Right lobe of liver (tissue), 6 donors: ENCODE measurements around the gene SLFN12. TPM values are rescaled to one million over a fixed set of nuclear protein-coding genes. Genes with fewer than 3 reads are reported as not detected.

Experiments
- ATAC-seq, 4 donors: fragments of 200-7000 bp; cut with Tn5 transposase; one replicate each; pipeline ENCODE4 v1.9.1; 2020; ENCODE audit warnings: mild to moderate bottlenecking in 4 of 4, moderate library complexity in 4 of 4
- DNase-seq, 3 donors: peaks; one replicate each; pipeline ENCODE4 v3.0.0-alpha.2; 2020
- H3K27ac ChIP-seq, 3 donors: fragments of 200-600 bp; one replicate each; pipeline ENCODE4 v1.8.0; 2022
- H3K27me3 ChIP-seq, 2 donors: fragments of 200-600 bp; one replicate each; pipeline ENCODE4 v1.8.0; 2022
- H3K36me3 ChIP-seq, 4 donors: fragments of 200-600 bp; sonication (generic) in 1 of 4; one replicate each; pipeline versions ENCODE4 v1.5.1 to v1.8.0; 2017 to 2022; ENCODE audit warnings: control low read depth in 1 of 4
- H3K4me1 ChIP-seq, 4 donors: fragments of 200-600 bp; sonication (generic) in 1 of 4; one replicate each; pipeline versions ENCODE4 v1.5.1 to v1.8.0; 2017 to 2022; ENCODE audit warnings: control low read depth in 1 of 4
- H3K4me3 ChIP-seq, 3 donors: fragments of 200-600 bp; one replicate each; pipeline ENCODE4 v1.8.0; 2022
- H3K9me3 ChIP-seq, 4 donors: fragments of 200-600 bp; sonication (generic) in 1 of 4; one replicate each; pipeline versions ENCODE4 v1.5.1 to v1.8.0; 2017 to 2022; ENCODE audit warnings: control low read depth in 1 of 4
- POLR2A ChIP-seq: fragments of 450-650 bp; IDR thresholded peaks from one replicate; pipeline ENCODE4 v1.6.1; 2017; ENCODE audit warnings: antibody characterized with exemption, mild to moderate bottlenecking
- WGBS: methylation state at CpG from one replicate; pipeline ENCODE4 v1.1.6; 2018; ENCODE audit warnings: low coverage, low lambda C conversion rate; ENCODE audit not compliant: insufficient coverage; ENCODE audit errors: missing lambda C conversion rate; 5-methylcytosine and 5-hydroxymethylcytosine counted together
- intact Hi-C, 2 donors: fragments of 100-400 bp; cut with DNase I; formaldehyde crosslinking; loops; one replicate each; pipeline versions ENCODE4 v1.11.2 to v1.14.1; 2022
- small RNA-seq, 2 experiments: library from RNA; depleted of rRNA; stranded (forward); fragments of <200 nt; gene quantifications; one replicate each; pipeline ENCODE3, GENCODE V24; 2016
- total RNA-seq, 6 experiments: library from RNA; depleted of rRNA in 2 of 6; stranded (reverse); fragments of >200 nt in 2 of 6; fragmentation: NEBNext Ultra II Directional in 3 of 6; extraction: Animal tissue kit (Norgen Biotek cat#: 25700) in 3 of 6; gene quantifications; one replicate each; pipeline versions ENCODE4 v1.1.0 to v1.2.4, GENCODE V29; 2016 to 2023
- TF ChIP-seq, protein P1 (sequence below), 4 donors: fragments of 200-600 bp in 3 of 4; fragments of 450-650 bp in 1 of 4; IDR thresholded peaks; one replicate each; pipeline versions ENCODE4 v1.5.1 to v1.8.0; 2016 to 2022; ENCODE audit warnings: antibody characterized with exemption in 4 of 4, mild to moderate bottlenecking in 2 of 4
- donor health status: DM: no; HTN: yes; CAD: no.
- donor health status: DM: no; HTN: no; CAD: no.
- donor health status: DM: no; HTN: no; CAD: no.
- donor health status: DM: no; HTN: yes; CAD: no.
- donor health status: DM: no; HTN: yes; CAD: no.

Gene SLFN12
- total RNA-seq, 6 experiments from 2014 or later = 0.84 to 3.3 (median 1.6) TPM

DNA sequence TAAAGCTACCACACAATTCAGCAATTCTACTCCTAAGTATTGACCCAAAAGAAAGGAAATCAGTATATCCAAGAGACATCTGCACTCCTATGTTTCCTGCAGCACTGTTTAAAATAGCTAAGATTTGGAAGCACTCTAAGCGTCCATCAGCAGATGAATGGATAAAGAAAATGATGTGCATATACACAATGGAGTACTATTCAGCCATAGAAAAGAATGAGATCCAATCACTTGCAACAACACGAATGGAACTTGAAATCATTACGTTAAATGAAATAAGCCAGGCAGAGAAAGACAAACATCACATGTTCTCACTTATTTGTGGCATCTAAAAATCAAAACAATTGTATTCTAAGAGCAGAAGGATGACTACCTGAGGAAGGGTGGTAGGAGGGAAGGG, 60.4 kb downstream of the SLFN12 start:
- no peaks in the 10 kb centered on the region for H3K9me3 ChIP-seq
- 57% methylated on average over 3 of the region's 3 CpGs for WGBS
- H3K36me3 ChIP-seq = no peaks in the 10 kb centered on the region
- no peaks in the 10 kb centered on the region for H3K4me1 ChIP-seq
- DNase-seq = no peak
- no peak overlapping the region for H3K4me3 ChIP-seq
- ATAC-seq = no peak
- intact Hi-C loops = no loop called here
- TF ChIP-seq, protein P1, sequence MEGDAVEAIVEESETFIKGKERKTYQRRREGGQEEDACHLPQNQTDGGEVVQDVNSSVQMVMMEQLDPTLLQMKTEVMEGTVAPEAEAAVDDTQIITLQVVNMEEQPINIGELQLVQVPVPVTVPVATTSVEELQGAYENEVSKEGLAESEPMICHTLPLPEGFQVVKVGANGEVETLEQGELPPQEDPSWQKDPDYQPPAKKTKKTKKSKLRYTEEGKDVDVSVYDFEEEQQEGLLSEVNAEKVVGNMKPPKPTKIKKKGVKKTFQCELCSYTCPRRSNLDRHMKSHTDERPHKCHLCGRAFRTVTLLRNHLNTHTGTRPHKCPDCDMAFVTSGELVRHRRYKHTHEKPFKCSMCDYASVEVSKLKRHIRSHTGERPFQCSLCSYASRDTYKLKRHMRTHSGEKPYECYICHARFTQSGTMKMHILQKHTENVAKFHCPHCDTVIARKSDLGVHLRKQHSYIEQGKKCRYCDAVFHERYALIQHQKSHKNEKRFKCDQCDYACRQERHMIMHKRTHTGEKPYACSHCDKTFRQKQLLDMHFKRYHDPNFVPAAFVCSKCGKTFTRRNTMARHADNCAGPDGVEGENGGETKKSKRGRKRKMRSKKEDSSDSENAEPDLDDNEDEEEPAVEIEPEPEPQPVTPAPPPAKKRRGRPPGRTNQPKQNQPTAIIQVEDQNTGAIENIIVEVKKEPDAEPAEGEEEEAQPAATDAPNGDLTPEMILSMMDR (IDR thresholded peaks at IDR 0.05) = no peak
- no peak for TF ChIP-seq POLR2A
- no peak overlapping the region for H3K27ac ChIP-seq
- peaks cover 0 to 16% of the 10 kb centered on the region in 2 donors for H3K27me3 ChIP-seq

DNA sequence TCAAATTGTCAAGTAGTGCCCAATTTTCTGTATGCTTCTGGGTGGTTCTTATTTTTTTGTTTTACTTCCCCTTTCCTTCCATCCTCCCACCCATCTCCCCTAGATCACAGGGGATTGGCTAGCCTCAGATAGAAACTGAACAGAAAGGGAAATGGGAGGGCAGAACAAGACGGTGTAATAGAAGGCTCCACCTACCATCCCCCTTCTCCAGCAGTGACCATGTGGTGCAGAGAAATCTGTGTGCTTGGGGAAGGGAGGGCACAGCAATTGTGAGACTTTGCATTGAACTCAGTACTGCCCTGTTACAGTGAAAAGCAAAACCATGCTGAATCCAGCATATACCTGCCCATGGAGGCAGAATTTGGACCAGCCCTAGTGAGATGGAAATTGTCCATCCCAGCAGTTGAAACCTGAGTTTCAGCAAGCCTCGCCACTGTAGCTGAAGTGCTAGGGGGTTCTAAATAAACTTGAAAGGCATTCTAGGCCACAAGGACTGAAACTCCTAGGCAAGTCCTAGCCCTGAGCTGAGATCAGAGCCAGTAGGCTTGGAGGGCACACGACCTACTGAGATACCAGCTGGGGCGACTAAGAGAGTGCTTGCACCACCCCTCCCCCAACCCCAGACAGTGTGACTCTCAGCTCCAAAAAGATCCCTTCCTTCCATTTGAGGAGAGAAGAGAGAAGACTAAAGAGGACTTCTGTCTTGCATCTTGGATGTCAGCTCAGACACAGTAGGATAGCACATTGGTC, 64.0 kb downstream of the SLFN12 start:
- intact Hi-C loops = no loop called here
- no peak overlapping the region for H3K4me3 ChIP-seq
- no peak overlapping the region for H3K27ac ChIP-seq
- no peaks in the 10 kb centered on the region for H3K36me3 ChIP-seq
- DNase-seq = no peak
- TF ChIP-seq, protein P1 (IDR thresholded peaks at IDR 0.05) = no peak
- no peak for TF ChIP-seq POLR2A
- peak; percentile 70 to 90 (median 80) for ATAC-seq
- WGBS = 38% methylated on average over 3 of the region's 4 CpGs
- H3K4me1 ChIP-seq = no peaks in the 10 kb centered on the region
- H3K9me3 ChIP-seq = no peaks in the 10 kb centered on the region
- peaks cover 0 to 7% of the 10 kb centered on the region in 2 donors for H3K27me3 ChIP-seq

DNA sequence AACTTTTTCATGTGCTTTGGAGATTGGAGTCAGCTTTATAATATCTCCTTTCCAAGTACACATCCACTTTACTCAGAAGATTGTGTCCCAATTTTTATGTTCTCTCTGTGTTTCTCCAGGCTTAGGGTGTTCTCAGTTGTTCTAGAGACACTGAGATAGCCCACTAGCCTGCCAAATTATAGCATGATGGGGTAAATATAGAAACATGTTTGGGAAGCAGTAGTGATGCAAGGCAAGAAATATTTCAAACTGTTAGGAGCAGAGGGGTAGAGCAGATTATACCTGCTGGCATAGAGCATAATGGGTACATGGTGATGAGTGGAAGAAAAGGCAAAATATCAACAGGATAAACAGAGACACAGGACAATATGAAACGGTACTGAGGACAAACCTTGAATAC, 71.3 kb downstream of the SLFN12 start:
- H3K27ac ChIP-seq = no peak overlapping the region
- H3K36me3 ChIP-seq = no peaks in the 10 kb centered on the region
- H3K4me3 ChIP-seq = no peak overlapping the region
- intact Hi-C loops = no loop called here
- H3K9me3 ChIP-seq = no peaks in the 10 kb centered on the region
- no peak for ATAC-seq
- no peaks in the 10 kb centered on the region for H3K27me3 ChIP-seq
- WGBS = 36% methylated on average over 1 of the region's 1 CpG
- no peaks in the 10 kb centered on the region for H3K4me1 ChIP-seq
- no peak for TF ChIP-seq POLR2A
- TF ChIP-seq, protein P1 (IDR thresholded peaks at IDR 0.05) = no peak
- DNase-seq = no peak

Small RNA genes lying within 50 kb of the gene (small RNA-seq; reads per million reads assigned to genes)
- gene AC060766.3 = 0 reads per million in 2 experiments
- 0 reads per million in 2 experiments for gene AC060766.5

Other genes with a start within 250 kb of the SLFN12 start
- not detected for gene SLC35G3, start 238.1 kb downstream of the SLFN12 start, total RNA-seq
- gene SLFN5, start 189.4 kb downstream of the SLFN12 start, total RNA-seq = 1 to 10 TPM; 4.9 to 7.9 (median 5.5) TPM
- 1 to 10 TPM; 1.4 to 8.9 (median 6.0) TPM for gene SLFN11, start 58.9 kb downstream of the SLFN12 start, total RNA-seq
- gene SLFN13, start 16.3 kb upstream of the SLFN12 start, total RNA-seq = 1 to 10 TPM in 5 of 6 experiments, under 1 TPM in 1; 0.68 to 4.1 (median 1.8) TPM
- gene SLFN12L, start 105.2 kb upstream of the SLFN12 start, total RNA-seq = 1 to 10 TPM in 1 of 6 experiments, under 1 TPM in 4, not detected in 1; 0.32 to 2.6 (median 0.69) TPM
- gene SLFN14, start 128.3 kb upstream of the SLFN12 start, total RNA-seq = under 1 TPM in 2 of 6 experiments, not detected in 4; 0.12 to 0.42 TPM
- gene PEX12, start 146.1 kb upstream of the SLFN12 start, total RNA-seq = 1 to 10 TPM; 2.9 to 6.4 (median 4.3) TPM
- gene AP2B1, start 154.8 kb upstream of the SLFN12 start, total RNA-seq = 10 to 100 TPM; 33.8 to 62.7 (median 40.8) TPM